Skeletal muscle satellite cell (primary cell): ENCODE measurements around the gene KCTD12.
"Not testable (repeated sequence)": the region's sequence is repeated elsewhere in the genome, so short reads cannot be mapped to it uniquely, and the experiment has no call there.

Experiments used
- H3K27me3 ChIP-seq: 2 replicates; pipeline ENCODE4 v1.7.0; 2013; ENCODE audit warnings: low read length; ENCODE audit not compliant: control insufficient read depth, insufficient read depth
- H3K36me3 ChIP-seq: 2 replicates; pipeline ENCODE4 v1.7.0; 2013; ENCODE audit warnings: mild to moderate bottlenecking, control low read depth, low read length; ENCODE audit not compliant: insufficient read depth
- H3K4me1 ChIP-seq: 2 replicates; pipeline ENCODE4 v1.7.0; 2013; ENCODE audit warnings: low read length; ENCODE audit not compliant: control insufficient read depth, insufficient read depth
- H3K4me2 ChIP-seq: 2 replicates; pipeline ENCODE4 v1.7.0; 2013; ENCODE audit warnings: mild to moderate bottlenecking, low read length
- H3K4me3 ChIP-seq: 2 replicates; pipeline ENCODE4 v1.7.0; 2013; ENCODE audit warnings: low read length
- H3K9ac ChIP-seq: 2 replicates; pipeline ENCODE4 v1.7.0; 2013; ENCODE audit warnings: mild to moderate bottlenecking, low read depth, low read length, moderate library complexity
- H3K9me3 ChIP-seq: replicated peaks from 2 replicates; pipeline ENCODE4 v1.7.0; 2013; ENCODE audit warnings: mild to moderate bottlenecking, control low read depth, low read length

Gene KCTD12

DNA sequence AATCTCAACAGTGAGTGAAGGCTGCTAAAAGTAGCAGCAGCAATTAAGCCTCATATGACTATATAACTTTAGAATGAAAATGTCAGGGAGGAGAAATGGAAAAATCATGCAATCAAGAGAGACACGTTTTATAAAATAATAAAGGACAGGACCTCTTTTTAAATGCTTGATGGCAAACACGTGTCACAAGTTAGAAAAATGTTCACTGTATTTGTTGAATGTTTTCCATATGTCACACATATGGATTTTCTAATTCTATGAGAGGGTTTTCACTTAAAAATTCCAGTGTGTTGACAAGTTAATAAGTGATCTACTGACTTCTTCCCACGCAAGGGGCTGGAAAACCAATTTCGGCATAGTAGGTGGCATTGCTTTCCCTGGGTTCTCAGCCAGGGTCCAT lies 27.7 kb upstream of the KCTD12 start:
- Histone ChIP-seq H3K4me1 (no peaks in the 10 kb centered on the region), H3K4me3 (no peak overlapping the region), H3K9ac (no peak overlapping the region), H3K36me3 (no peaks in the 10 kb centered on the region), H3K9me3 (no peaks in the 10 kb centered on the region), H3K4me2 (no peak overlapping the region), H3K27me3 (peaks cover 9% of the 10 kb centered on the region)

DNA sequence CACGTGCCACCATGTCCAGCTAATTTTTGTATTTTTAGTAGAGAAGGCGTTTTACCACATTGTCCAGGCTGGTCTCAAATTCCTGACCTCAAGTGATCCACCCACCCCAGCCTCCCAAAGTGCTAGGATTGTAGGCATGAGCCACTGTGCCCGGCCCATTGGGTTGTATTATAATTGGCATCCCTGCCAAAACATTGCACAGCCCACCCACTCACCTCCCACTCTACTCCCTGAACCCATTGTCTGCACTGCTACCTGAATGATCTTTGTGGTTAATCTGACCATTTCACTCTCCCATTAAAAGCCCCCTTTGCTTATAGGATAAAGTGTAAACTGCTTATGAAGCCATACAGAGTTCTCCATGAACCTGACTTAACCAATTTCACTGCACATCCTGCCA lies 26.3 kb upstream of the KCTD12 start:
- no peaks in the 10 kb centered on the region for H3K36me3 ChIP-seq
- no peak overlapping the region for H3K4me2 ChIP-seq
- no peak overlapping the region for H3K4me3 ChIP-seq
- H3K27me3 ChIP-seq = peaks cover 10% of the 10 kb centered on the region
- no peak overlapping the region for H3K9ac ChIP-seq
- H3K4me1 ChIP-seq = no peaks in the 10 kb centered on the region
- no peaks in the 10 kb centered on the region for H3K9me3 ChIP-seq

DNA sequence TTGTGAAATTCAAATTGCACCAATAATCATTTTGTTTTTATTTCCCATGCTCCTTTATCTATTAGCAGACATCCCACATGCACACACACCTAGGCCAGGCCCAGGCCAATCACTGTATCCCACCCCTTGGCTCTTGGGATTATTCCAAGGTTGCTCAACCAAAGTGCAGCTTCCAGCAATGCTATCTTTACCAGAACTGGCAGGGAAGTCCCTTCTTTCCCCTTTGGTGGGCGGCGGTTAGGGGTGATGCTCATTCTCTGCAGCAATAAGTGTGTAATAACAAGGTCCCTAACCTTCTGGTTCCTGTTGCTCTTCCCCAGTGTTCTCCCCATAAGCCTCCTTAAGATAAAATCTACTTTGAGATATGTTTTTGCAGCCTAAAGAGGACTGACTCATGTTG lies 18.3 kb upstream of the KCTD12 start:
- no peaks in the 10 kb centered on the region for H3K9me3 ChIP-seq
- no peaks in the 10 kb centered on the region for H3K4me1 ChIP-seq
- peaks cover 44% of the 10 kb centered on the region for H3K27me3 ChIP-seq
- no peak overlapping the region for H3K4me2 ChIP-seq
- H3K4me3 ChIP-seq = no peak overlapping the region
- no peak overlapping the region for H3K9ac ChIP-seq
- no peaks in the 10 kb centered on the region for H3K36me3 ChIP-seq

DNA sequence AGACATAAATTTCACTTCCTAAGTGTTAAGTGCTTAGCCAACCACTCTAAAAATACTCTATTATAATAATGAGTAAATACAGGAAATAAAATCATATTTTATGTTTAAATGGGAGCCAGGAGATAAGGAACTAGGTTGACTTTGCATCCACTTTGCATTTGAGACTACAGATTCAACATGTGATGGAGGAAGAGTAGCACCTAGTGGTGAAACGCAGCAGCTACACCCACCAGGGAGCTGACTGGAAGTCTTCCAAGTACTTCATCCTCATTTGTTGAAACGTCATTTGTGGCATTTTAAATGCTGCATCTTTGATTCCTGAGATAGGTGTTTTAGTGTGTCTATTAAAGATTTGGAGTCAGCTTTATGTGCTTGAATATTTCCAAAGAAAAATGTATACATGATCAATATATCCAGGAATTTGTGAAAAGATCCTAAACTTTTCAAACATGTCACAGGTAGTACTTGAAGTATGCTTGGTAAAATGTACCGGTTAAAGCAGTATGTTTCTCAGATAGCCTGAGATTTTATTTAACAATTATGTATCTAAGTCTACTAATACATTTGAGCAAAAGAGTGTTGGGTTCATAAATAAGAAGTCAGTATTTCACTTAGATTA lies 17.4 kb upstream of the KCTD12 start:
- H3K4me2 ChIP-seq = no peak overlapping the region
- no peaks in the 10 kb centered on the region for H3K4me1 ChIP-seq
- H3K4me3 ChIP-seq = no peak overlapping the region
- H3K27me3 ChIP-seq = peaks cover 40% of the 10 kb centered on the region
- H3K9me3 ChIP-seq = no peaks in the 10 kb centered on the region
- H3K9ac ChIP-seq = no peak overlapping the region
- no peaks in the 10 kb centered on the region for H3K36me3 ChIP-seq

DNA sequence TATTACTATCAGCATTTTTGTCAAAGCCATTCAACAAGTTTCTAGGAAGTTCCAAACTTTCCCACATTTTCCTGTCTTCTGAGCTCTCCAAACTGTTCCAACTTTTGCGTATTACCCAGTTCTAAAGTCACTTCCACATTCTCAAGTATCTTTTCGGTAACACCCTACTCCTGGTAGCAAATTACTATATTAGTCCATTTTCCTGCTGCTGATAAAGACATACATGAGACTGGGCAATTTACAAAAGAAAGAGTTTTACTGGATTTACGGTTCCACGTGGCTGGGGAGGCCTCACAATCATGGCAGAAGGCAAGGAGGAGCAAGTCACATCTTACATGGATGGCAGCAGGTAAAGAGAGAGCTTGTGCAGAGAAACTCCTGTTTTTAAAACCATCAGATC lies 12.9 kb upstream of the KCTD12 start:
- not testable (repeated sequence) for H3K9me3 ChIP-seq, H3K9ac ChIP-seq, H3K4me1 ChIP-seq, H3K36me3 ChIP-seq, H3K4me2 ChIP-seq, H3K4me3 ChIP-seq
- peaks cover 20% of the 10 kb centered on the region for H3K27me3 ChIP-seq

DNA sequence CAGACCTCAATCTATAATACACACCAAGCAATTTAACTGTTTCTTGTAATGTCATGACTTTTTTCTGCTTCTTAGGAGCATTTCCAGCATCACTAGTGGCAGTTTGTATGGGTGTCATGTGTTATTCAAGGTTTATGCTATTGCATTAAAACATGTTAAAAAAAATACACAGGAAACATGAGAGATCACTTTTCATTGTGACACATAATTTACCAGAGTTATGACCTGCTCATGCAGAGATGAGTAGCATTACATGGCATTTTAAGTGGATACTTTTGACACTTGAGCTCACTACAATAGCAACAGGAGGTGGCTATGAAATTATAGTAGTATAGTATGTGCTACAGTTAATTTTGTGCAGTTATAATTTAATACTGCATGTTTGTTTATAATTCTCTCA lies 11.0 kb upstream of the KCTD12 start:
- peaks cover 17% of the 10 kb centered on the region for H3K27me3 ChIP-seq
- H3K9ac ChIP-seq, H3K4me1 ChIP-seq, H3K36me3 ChIP-seq, H3K4me3 ChIP-seq, H3K4me2 ChIP-seq, H3K9me3 ChIP-seq: not testable (repeated sequence)

DNA sequence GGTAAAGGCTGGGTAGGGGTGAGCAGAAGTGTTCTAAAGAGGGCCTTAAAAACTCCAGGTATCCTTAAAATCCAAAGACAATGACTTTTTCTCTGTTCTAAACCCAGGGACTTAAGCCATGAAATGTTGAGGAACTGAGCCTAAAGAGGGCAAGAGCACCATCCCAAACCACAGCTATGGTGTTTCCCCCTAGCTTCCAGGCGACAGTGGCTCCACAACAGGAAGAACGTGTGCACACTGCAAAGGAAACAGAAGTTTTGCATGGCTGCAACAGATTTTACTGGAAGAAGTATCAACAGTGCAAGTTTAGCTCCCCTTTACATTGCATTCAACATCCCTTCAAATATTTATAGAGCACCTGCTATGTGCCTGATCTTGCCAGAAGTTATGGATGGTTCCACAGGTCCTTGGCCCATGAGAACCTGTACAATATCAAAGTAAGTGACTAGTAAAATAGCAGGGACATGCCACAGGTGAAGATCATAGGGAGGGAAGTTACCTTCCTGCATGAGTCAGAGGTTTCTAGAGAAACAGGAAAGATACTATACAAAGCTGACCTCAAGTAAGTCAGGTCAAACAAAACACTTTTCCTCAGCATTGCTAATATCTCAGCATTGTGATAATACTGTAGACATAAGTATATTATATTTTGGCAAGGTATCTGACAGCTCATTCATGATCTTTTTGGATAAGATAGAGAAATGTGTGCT lies 8.4 kb upstream of the KCTD12 start:
- Histone ChIP-seq H3K4me2 (no peak overlapping the region), H3K4me3 (no peak overlapping the region), H3K4me1 (peaks cover 12% of the 10 kb centered on the region), H3K36me3 (no peaks in the 10 kb centered on the region), H3K9me3 (no peaks in the 10 kb centered on the region), H3K27me3 (peaks cover 2% of the 10 kb centered on the region), H3K9ac (no peak overlapping the region)

DNA sequence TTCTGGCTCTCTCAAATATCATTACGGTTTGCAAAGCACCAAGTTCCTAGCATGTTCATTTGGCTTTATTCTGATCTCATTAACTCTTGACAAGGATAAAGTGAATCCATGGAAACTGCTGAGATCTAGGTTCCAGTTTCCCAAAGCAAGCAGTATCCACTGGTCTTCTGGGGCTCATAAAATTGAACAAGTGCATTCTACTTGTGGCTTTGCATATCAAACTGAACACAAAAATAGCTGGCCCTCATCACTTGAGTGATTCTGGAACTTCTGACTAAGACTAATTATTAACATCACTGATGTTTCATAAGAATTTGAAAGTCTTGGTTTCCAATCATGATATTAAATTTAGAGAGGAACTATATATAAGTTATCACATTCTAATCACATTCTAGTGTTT lies 6.3 kb upstream of the KCTD12 start:
- Histone ChIP-seq H3K4me2 (no peak overlapping the region), H3K4me3 (no peak overlapping the region), H3K27me3 (peaks cover 2% of the 10 kb centered on the region), H3K9me3 (no peaks in the 10 kb centered on the region), H3K4me1 (peaks cover 17% of the 10 kb centered on the region), H3K9ac (no peak overlapping the region), H3K36me3 (no peaks in the 10 kb centered on the region)

DNA sequence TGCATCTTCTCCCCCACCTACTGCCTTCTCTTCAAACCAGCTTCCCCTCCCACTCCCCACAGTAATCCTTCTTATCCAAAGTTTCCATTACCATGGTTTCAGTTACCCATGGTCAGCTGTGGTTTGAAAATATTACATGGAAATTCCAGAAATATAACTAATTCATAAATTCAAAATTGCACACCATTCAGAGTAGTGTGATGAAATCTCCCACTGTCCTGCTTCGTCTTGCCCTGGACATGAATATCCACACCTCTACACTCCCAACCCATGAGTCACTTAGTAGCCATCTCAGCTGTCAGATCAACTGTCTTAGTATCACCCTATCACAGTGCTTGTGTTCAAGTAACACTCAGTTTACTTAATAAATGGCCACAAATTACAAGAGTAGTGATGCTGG lies 3.8 kb upstream of the KCTD12 start:
- no peaks in the 10 kb centered on the region for H3K9me3 ChIP-seq

DNA sequence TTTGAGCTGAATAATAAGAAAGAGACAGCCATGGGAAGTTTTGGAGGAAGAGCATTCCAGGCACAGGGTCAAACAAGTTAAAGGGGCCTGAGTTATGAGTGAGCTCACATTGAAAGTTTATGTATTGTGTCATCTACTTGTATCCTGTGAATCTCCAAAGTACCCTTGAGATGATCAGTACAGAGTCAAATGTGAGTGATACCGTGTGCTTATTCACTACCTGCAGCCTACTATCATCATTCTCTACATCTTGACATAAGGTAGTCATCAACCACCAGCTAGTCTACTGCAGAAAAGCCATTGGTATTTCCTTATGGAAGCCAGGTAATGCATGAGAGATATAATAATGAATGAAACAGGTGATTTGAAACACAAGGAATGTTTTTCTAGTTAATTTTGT lies 3.0 kb upstream of the KCTD12 start:
- H3K4me1 ChIP-seq = peaks cover 31% of the 10 kb centered on the region
- H3K4me3 ChIP-seq = no peak overlapping the region
- no peaks in the 10 kb centered on the region for H3K36me3 ChIP-seq
- no peaks in the 10 kb centered on the region for H3K9me3 ChIP-seq
- peaks cover 2% of the 10 kb centered on the region for H3K27me3 ChIP-seq
- H3K4me2 ChIP-seq = no peak overlapping the region
- H3K9ac ChIP-seq = no peak overlapping the region

More for the DNA sequence above, 3.8 kb upstream of the KCTD12 start:
- H3K4me3 ChIP-seq = no peak overlapping the region
- H3K36me3 ChIP-seq = no peaks in the 10 kb centered on the region
- no peak overlapping the region for H3K4me2 ChIP-seq
- no peak overlapping the region for H3K9ac ChIP-seq
- peaks cover 2% of the 10 kb centered on the region for H3K27me3 ChIP-seq
- peaks cover 25% of the 10 kb centered on the region for H3K4me1 ChIP-seq

DNA sequence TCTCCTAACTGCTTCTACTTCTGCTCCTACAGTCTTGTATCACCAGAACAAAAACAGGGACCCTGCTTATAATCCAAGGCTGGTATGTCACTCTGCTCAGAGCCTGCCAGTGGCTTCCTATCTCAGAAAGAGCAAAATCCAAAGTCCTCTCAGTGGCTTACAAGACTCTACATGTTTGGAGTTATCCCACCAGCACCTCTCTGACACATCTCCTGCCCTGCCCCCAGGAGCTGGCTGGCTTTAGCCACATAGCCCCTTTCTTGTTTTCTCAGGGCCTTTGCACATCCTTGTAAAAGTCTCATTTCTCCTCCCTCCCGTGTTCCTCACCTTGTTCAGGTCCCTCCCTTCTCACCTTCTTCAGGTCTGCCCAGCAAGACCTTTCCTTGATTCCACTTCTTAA lies 2.2 kb upstream of the KCTD12 start:
- H3K4me2 ChIP-seq = no peak overlapping the region
- H3K27me3 ChIP-seq = no peaks in the 10 kb centered on the region
- no peak overlapping the region for H3K9ac ChIP-seq
- H3K36me3 ChIP-seq = no peaks in the 10 kb centered on the region
- H3K4me3 ChIP-seq = no peak overlapping the region
- H3K4me1 ChIP-seq = peaks cover 36% of the 10 kb centered on the region
- H3K9me3 ChIP-seq = no peaks in the 10 kb centered on the region

DNA sequence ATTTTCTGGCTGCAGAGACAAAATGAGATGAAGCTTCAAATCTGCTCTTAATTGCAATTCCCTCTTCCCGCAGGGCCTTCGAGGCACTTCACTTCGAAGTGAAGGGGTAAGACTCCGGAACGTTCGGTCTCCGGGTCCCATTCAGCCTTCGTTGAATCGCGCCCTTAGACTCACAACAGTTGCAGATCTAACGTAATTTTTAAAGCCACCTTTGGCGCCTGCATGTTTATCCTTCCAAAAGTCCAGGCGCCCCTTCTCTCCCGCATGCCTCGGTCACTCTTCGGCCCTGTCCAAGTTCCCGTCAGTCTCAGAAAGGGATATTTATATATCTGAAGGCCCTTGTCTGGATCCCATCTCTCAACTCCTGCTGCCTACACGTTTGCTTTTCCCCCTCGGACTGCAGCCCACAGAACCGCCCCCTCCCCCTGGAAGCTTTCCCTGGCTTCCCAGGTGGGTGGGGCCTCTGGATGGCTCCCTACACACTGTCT lies 915 bp upstream of the KCTD12 start:
- H3K4me2 ChIP-seq = peak overlapping the region; percentile 89
- H3K9ac ChIP-seq = peak overlapping the region; percentile 73
- H3K4me1 ChIP-seq = peaks cover 46% of the 10 kb centered on the region
- no peaks in the 10 kb centered on the region for H3K36me3 ChIP-seq
- no peaks in the 10 kb centered on the region for H3K27me3 ChIP-seq
- no peaks in the 10 kb centered on the region for H3K9me3 ChIP-seq
- peak overlapping the region; percentile 83 for H3K4me3 ChIP-seq
